GM12878 (cell line): ENCODE measurements around the gene LRRK1. TPM values are rescaled to one million over a fixed set of nuclear protein-coding genes. Genes with fewer than 3 reads are reported as not detected.

Experiments
- ATF2 ChIP-seq: IDR thresholded peaks from 2 replicates; pipeline ENCODE4 v1.6.1; 2012; ENCODE audit warnings: low read length, inconsistent platforms
- BACH1 ChIP-seq: fragments of 450-650 bp; IDR thresholded peaks from 2 replicates; pipeline ENCODE4 v1.6.1; 2017; ENCODE audit warnings: mild to moderate bottlenecking, borderline replicate concordance
- CTCF ChIP-seq, 3 experiments: IDR thresholded peaks in 2 of 3; conservative IDR thresholded peaks in 1 of 3; 2 replicates each; pipeline ENCODE4 v1.5.1; 2011; ENCODE audit warnings: low read depth in 3 of 3, low read length in 3 of 3, mild to moderate bottlenecking in 3 of 3, control low read depth in 2 of 3, moderate library complexity in 2 of 3, inconsistent platforms in 1 of 3, mixed read lengths in 1 of 3; ENCODE audit not compliant: control insufficient read depth in 2 of 3, insufficient read depth in 1 of 3; ENCODE audit errors: extremely low read depth in 1 of 3
- EP300 ChIP-seq, 2 experiments: fragments of 150-350 bp in 1 of 2; IDR thresholded peaks; 2 replicates each; pipeline ENCODE4 v1.6.1; 2011 to 2012; ENCODE audit warnings: low read depth in 2 of 2, low read length in 2 of 2, borderline replicate concordance in 1 of 2, improper control_type of control experiment in 1 of 2, inconsistent platforms in 1 of 2; ENCODE audit not compliant: control insufficient read depth in 1 of 2
- FOS ChIP-seq: IDR thresholded peaks from 3 replicates; pipeline ENCODE4 v1.6.1; 2011; ENCODE audit warnings: borderline replicate concordance; ENCODE audit not compliant: insufficient read length; ENCODE audit errors: extremely low read depth
- GABPA ChIP-seq: IDR thresholded peaks from 2 replicates; pipeline ENCODE4 v1.6.1; 2014; ENCODE audit warnings: antibody characterized with exemption, low read depth, mild to moderate bottlenecking, inconsistent platforms
- HDAC2 ChIP-seq: fragments of 200-600 bp; sonication (generic); IDR thresholded peaks from 2 replicates; pipeline ENCODE4 v1.6.1; 2017
- HDGF ChIP-seq: fragments of 450-650 bp; IDR thresholded peaks from 2 replicates; pipeline ENCODE4 v1.6.1; 2016; ENCODE audit warnings: antibody characterized with exemption
- IKZF1 ChIP-seq: fragments of 450-650 bp; conservative IDR thresholded peaks from 2 replicates; pipeline ENCODE4 v1.6.1; 2017; ENCODE audit warnings: antibody characterized with exemption, mild to moderate bottlenecking
- IRF4 ChIP-seq: IDR thresholded peaks from 2 replicates; pipeline ENCODE4 v1.6.1; 2011; ENCODE audit warnings: low read depth, low read length
- KAT2A ChIP-seq: conservative IDR thresholded peaks from 2 replicates; pipeline ENCODE4 v1.6.1; 2011; ENCODE audit warnings: low read depth, low read length; ENCODE audit not compliant: control insufficient read depth
- MEF2A ChIP-seq: IDR thresholded peaks from 2 replicates; pipeline ENCODE4 v1.6.1; 2011; ENCODE audit warnings: low read depth, mild to moderate bottlenecking, low read length, moderate library complexity; ENCODE audit not compliant: insufficient read depth
- PKNOX1 ChIP-seq: fragments of 450-650 bp; IDR thresholded peaks from 2 replicates; pipeline ENCODE4 v1.6.1; 2016; ENCODE audit warnings: mild to moderate bottlenecking
- PML ChIP-seq: IDR thresholded peaks from 2 replicates; pipeline ENCODE4 v1.6.1; 2012; ENCODE audit warnings: low read length, inconsistent platforms
- POLR2AphosphoS5 ChIP-seq: IDR thresholded peaks from 2 replicates; pipeline ENCODE4 v1.6.1; 2011; ENCODE audit warnings: mild to moderate bottlenecking, low read length, inconsistent platforms
- RB1 ChIP-seq: fragments of 450-650 bp; formaldehyde crosslinking; IDR thresholded peaks from 2 replicates; pipeline ENCODE4 v1.6.1; 2017; ENCODE audit warnings: mild to moderate bottlenecking, borderline replicate concordance
- SMC3 ChIP-seq: IDR thresholded peaks from 2 replicates; pipeline ENCODE4 v1.6.1; 2011; ENCODE audit warnings: low read length, improper control_type of control experiment, borderline replicate concordance
- YBX1 ChIP-seq: fragments of 450-650 bp; IDR thresholded peaks from 2 replicates; pipeline ENCODE4 v1.6.1; 2016; ENCODE audit warnings: antibody characterized with exemption
- YY1 ChIP-seq: IDR thresholded peaks from 2 replicates; pipeline ENCODE4 v1.6.1; 2011; ENCODE audit warnings: low read depth, mild to moderate bottlenecking, low read length
- ZBTB40 ChIP-seq: fragments of 450-650 bp; IDR thresholded peaks from 2 replicates; pipeline ENCODE4 v1.6.1; 2016; ENCODE audit warnings: mild to moderate bottlenecking, moderate library complexity, borderline replicate concordance
- ZNF207 ChIP-seq: fragments of 450-650 bp; IDR thresholded peaks from 2 replicates; pipeline ENCODE4 v1.6.1; 2014; ENCODE audit warnings: antibody characterized with exemption, mild to moderate bottlenecking, borderline replicate concordance
- ZNF622 ChIP-seq: fragments of 450-650 bp; IDR thresholded peaks from 2 replicates; pipeline ENCODE4 v1.6.1; 2017; ENCODE audit warnings: mild to moderate bottlenecking, inconsistent platforms
- polyA plus RNA-seq, 11 experiments: library from polyadenylated mRNA; depleted of rRNA in 4 of 11; unstranded in 6 of 11; stranded (reverse) in 5 of 11; fragments of >200 nt; fragmentation: Nextera tagmentation in 4 of 11; fragmentation: Illumina TruSeq in 1 of 11; extraction: Ambion mirVana in 4 of 11; extraction: Trizol in 1 of 11; gene quantifications; 1 replicate in 1 of 11; 2 replicates in 10 of 11; pipeline versions ENCODE4 v1.2.1 to v1.2.3, GENCODE V29; 2011 to 2016; ENCODE audit warnings: inconsistent platforms in 2 of 11, missing spikeins in 2 of 11, low read depth in 1 of 11
- total RNA-seq, 4 experiments: library from RNA; depleted of rRNA in 3 of 4; stranded (reverse); fragments of >200 nt in 3 of 4; fragmentation: Illumina TruSeq in 1 of 4; extraction: Trizol in 1 of 4; gene quantifications; 2 replicates each; pipeline versions ENCODE4 v1.2.1 to v1.2.3, GENCODE V29; 2013 to 2021

Gene LRRK1
- total and polyA plus RNA-seq, 10 of the 15 experiments (the other 5 are each of a cell fraction or from before 2014, with no cell fraction given) = 2.2 to 58.3 (median 17.9) TPM

GRCh38 chr15:100966997-100967396 is 47.8 kb downstream of the LRRK1 start (continued):
- TF ChIP-seq ZNF207 (no peak), HDGF (0 out of 2 replicates have a peak, but pooled peaks have one; percentile 52), CTCF (IDR thresholded peaks at IDR 0.05 in 2 of 3, conservative IDR thresholded peaks at IDR 0.05 in 1 of 3; ENCODE audit: control insufficient read depth in 2 of 3, extremely low read depth in 1 of 3, insufficient read depth in 1 of 3, low read depth in 3 of 3, low read length in 3 of 3) (no peak), IKZF1 (peak; percentile 89), KAT2A (no peak), RB1 (no peak), YBX1 (no peak), GABPA (no peak), POLR2AphosphoS5 (no peak), EP300 (IDR thresholded peaks at IDR 0.05; ENCODE audit: borderline replicate concordance in 1 of 2, control insufficient read depth in 1 of 2, low read depth in 2 of 2, low read length in 2 of 2) (peak; percentile 57 to 90; a peak in 3 of 4 replicates), YY1 (no peak), IRF4 (peak; percentile 59), FOS (no peak), PKNOX1 (0 out of 2 replicates have a peak, but pooled peaks have one; percentile 8), ZNF622 (no peak), ATF2 (no peak), SMC3 (no peak), ZBTB40 (no peak; the same call in 1 of the 2 replicates), HDAC2 (no peak), PML (no peak), BACH1 (peak; percentile 81; the same call in 1 of the 2 replicates), MEF2A (no peak)
